HG02943 (cell line): ENCODE results near the gene RIPK1.
"Not testable (repeated sequence)": the region's sequence is repeated elsewhere in the genome, so short reads cannot be mapped to it uniquely, and the experiment has no call there.

Experiments used
- ATAC-seq: cut with Tn5 transposase; IDR thresholded peaks from one replicate; pipeline ENCODE4 v1.9.1; 2021; ENCODE audit warnings: mild to moderate bottlenecking, low read depth, moderate library complexity; ENCODE audit not compliant: unreplicated experiment

The RIPK1 gene

GRCh38 chr6:3068329-3069214 is at the start of gene RIPK1:
Gene RIPK1 (plus strand): TSS chr6:3068494. CDS start chr6:3076824, 8,330 bp downstream.
- peak; percentile 79 for ATAC-seq

GRCh38 chr6:3019065-3019464 is 49.2 kb upstream of the RIPK1 start:
- ATAC-seq = no peak

GRCh38 chr6:3019749-3020320 is 48.5 kb upstream of the RIPK1 start:
- ATAC-seq = no peak

- ATAC-seq = not testable (repeated sequence)
Measured at GRCh38 chr6:3020976-3021598, 47.2 kb upstream of the RIPK1 start.

GRCh38 chr6:3022765-3023662 is 45.3 kb upstream of the RIPK1 start:
- ATAC-seq = no peak

- ATAC-seq = peak; percentile 81
Measured at GRCh38 chr6:3023663-3024483, 44.4 kb upstream of the RIPK1 start.

GRCh38 chr6:3026791-3027626 is 41.3 kb upstream of the RIPK1 start:
- no peak for ATAC-seq

GRCh38 chr6:3028156-3028555 is 40.1 kb upstream of the RIPK1 start:
- ATAC-seq = not testable (repeated sequence)

GRCh38 chr6:3031857-3032640 is 36.2 kb upstream of the RIPK1 start:
- no peak for ATAC-seq

- ATAC-seq = no peak
Measured at GRCh38 chr6:3032986-3033385, 35.3 kb upstream of the RIPK1 start.

- no peak for ATAC-seq
Measured at GRCh38 chr6:3033652-3034051, 34.6 kb upstream of the RIPK1 start.

- no peak for ATAC-seq
Measured at GRCh38 chr6:3035397-3035796, 32.9 kb upstream of the RIPK1 start.

GRCh38 chr6:3036861-3037637 is 31.2 kb upstream of the RIPK1 start:
- ATAC-seq = no peak

- no peak for ATAC-seq
Measured at GRCh38 chr6:3037638-3038365, 30.5 kb upstream of the RIPK1 start.

GRCh38 chr6:3039384-3039783 is 28.9 kb upstream of the RIPK1 start:
- no peak for ATAC-seq

GRCh38 chr6:3041147-3041546 is 27.1 kb upstream of the RIPK1 start:
- ATAC-seq = no peak

- no peak for ATAC-seq
Measured at GRCh38 chr6:3041606-3042005, 26.7 kb upstream of the RIPK1 start.
